Breast epithelium (tissue), 4 donors: ENCODE data around the gene NCOR2. TPM values are rescaled to one million over a fixed set of nuclear protein-coding genes. Genes with fewer than 3 reads are reported as not detected.

ENCODE experiments used
- DNase-seq, 2 donors: peaks; one replicate each; pipeline ENCODE4 v3.0.0-alpha.2; 2019; ENCODE audit warnings: low spot score in 2 of 2
- H3K27ac ChIP-seq, 2 donors: fragments of 200-600 bp; sonication (generic) in 1 of 2; one replicate each; pipeline ENCODE4 v1.5.1; 2016 to 2019; ENCODE audit warnings: mild to moderate bottlenecking in 1 of 2
- H3K27me3 ChIP-seq, 2 donors: fragments of 200-600 bp; sonication (generic) in 1 of 2; one replicate each; pipeline versions ENCODE4 v1.5.1 to v1.6.0; 2017 to 2019; ENCODE audit warnings: control low read depth in 1 of 2, mild to moderate bottlenecking in 1 of 2
- H3K36me3 ChIP-seq: fragments of 200-600 bp; one replicate; pipeline ENCODE4 v1.5.1; 2019
- H3K4me1 ChIP-seq, 2 donors: fragments of 200-600 bp; sonication (generic); one replicate each; pipeline ENCODE4 v1.5.1; 2016 to 2019; ENCODE audit warnings: control low read depth in 1 of 2
- H3K4me3 ChIP-seq, 3 donors: fragments of 200-600 bp; sonication (generic); 1 replicate in 2 of 3; 2 replicates in 1 of 3; pipeline ENCODE4 v1.5.1; 2016 to 2019; ENCODE audit warnings: mild to moderate bottlenecking in 3 of 3, moderate library complexity in 2 of 3
- H3K9me3 ChIP-seq, 2 donors: fragments of 200-600 bp; sonication (generic) in 1 of 2; one replicate each; pipeline ENCODE4 v1.5.1; 2016 to 2019; ENCODE audit warnings: control low read depth in 1 of 2
- POLR2A ChIP-seq: fragments of 450-650 bp; IDR thresholded peaks from one replicate; pipeline ENCODE4 v1.6.1; 2016; ENCODE audit warnings: antibody characterized with exemption, mild to moderate bottlenecking, moderate library complexity
- POLR2AphosphoS5 ChIP-seq, 3 donors: sonication (generic); formaldehyde crosslinking; IDR thresholded peaks; one replicate each; pipeline ENCODE4 v1.6.1; 2017; ENCODE audit warnings: antibody characterized with exemption in 3 of 3
- intact Hi-C: fragments of 100-400 bp; cut with DNase I; formaldehyde crosslinking; loops from one replicate; pipeline ENCODE4 v1.15.1; 2023; ENCODE audit warnings: low total_unique reads
- total RNA-seq, 3 donors: library from RNA; depleted of rRNA; stranded (reverse); fragments of >200 nt; gene quantifications; one replicate each; pipeline ENCODE4 v1.1.0, GENCODE V29; 2016
- TF ChIP-seq, protein P1 (sequence below), 3 donors: fragments of 450-650 bp; IDR thresholded peaks; one replicate each; pipeline ENCODE4 v1.5.1; 2016 to 2017; ENCODE audit warnings: antibody characterized with exemption in 3 of 3, mild to moderate bottlenecking in 3 of 3, moderate library complexity in 3 of 3

Gene NCOR2
- total RNA-seq, 3 donors from 2014 or later, result 58.4 to 83.9 (median 71.7) TPM

- DNase-seq, result no peak
- Histone ChIP-seq H3K27me3 (no peaks in the 10 kb centered on the region), H3K9me3 (no peaks in the 10 kb centered on the region), H3K27ac (no peak overlapping the region), H3K4me1 (peaks cover 8 to 30% of the 10 kb centered on the region in 2 donors), H3K4me3 (no peak overlapping the region), H3K36me3 (no peaks in the 10 kb centered on the region)
- intact Hi-C loops, result no loop called here
- TF ChIP-seq, protein P1, sequence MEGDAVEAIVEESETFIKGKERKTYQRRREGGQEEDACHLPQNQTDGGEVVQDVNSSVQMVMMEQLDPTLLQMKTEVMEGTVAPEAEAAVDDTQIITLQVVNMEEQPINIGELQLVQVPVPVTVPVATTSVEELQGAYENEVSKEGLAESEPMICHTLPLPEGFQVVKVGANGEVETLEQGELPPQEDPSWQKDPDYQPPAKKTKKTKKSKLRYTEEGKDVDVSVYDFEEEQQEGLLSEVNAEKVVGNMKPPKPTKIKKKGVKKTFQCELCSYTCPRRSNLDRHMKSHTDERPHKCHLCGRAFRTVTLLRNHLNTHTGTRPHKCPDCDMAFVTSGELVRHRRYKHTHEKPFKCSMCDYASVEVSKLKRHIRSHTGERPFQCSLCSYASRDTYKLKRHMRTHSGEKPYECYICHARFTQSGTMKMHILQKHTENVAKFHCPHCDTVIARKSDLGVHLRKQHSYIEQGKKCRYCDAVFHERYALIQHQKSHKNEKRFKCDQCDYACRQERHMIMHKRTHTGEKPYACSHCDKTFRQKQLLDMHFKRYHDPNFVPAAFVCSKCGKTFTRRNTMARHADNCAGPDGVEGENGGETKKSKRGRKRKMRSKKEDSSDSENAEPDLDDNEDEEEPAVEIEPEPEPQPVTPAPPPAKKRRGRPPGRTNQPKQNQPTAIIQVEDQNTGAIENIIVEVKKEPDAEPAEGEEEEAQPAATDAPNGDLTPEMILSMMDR (IDR thresholded peaks at IDR 0.05), result no peak
- no peak for TF ChIP-seq POLR2A
- TF ChIP-seq POLR2AphosphoS5 (IDR thresholded peaks at IDR 0.05), result no peak
These were observed 12.0 kb downstream of the NCOR2 start for GRCh38 chr12:124555168-124556073.

- Histone ChIP-seq H3K36me3 (no peaks in the 10 kb centered on the region), H3K4me3 (peak overlapping the region in 1 of 3 donors; percentile 11), H3K4me1 (peaks cover 10 to 34% of the 10 kb centered on the region in 2 donors), H3K9me3 (no peaks in the 10 kb centered on the region), H3K27me3 (no peaks in the 10 kb centered on the region), H3K27ac (peak overlapping the region in 1 of 2 donors; percentile 7)
- intact Hi-C loops, result no loop called here
- no peak for DNase-seq
- TF ChIP-seq, protein P1 (IDR thresholded peaks at IDR 0.05), result no peak
- no peak for TF ChIP-seq POLR2AphosphoS5 (IDR thresholded peaks at IDR 0.05)
- no peak for TF ChIP-seq POLR2A
These were observed 12.9 kb downstream of the NCOR2 start for GRCh38 chr12:124554429-124555029.

DNA sequence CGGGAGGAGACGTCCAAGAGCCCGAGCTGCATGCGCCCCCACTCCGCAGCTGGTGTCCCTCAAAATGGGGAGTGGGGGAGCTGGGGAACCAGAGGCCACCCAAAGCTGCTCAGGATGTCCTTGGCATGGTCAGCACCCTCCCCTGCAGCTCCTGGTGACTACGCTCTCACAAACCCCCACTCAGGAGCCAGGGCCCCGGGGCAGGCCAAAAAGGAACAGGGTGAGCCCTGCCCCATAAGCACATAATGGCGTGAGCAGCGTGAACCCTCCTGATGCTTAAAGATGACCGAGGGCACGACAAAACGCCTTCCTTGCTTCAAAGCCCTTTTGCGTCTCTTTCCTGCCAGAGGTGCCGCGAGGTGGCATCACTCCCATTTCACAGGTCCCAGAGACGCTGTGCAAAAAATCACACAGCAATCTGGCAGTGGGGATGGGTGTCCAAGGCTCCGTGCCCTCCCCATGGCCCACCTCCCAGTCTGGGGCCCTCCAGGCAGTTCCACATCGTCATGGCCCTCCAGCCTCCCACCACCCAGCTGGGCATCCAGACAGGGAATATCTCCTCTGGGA is 13.5 kb downstream of the NCOR2 start:
- peaks cover 13 to 35% of the 10 kb centered on the region in 2 donors for H3K4me1 ChIP-seq
- no peaks in the 10 kb centered on the region for H3K27me3 ChIP-seq
- intact Hi-C loops, result no loop called here
- no peaks in the 10 kb centered on the region for H3K9me3 ChIP-seq
- H3K4me3 ChIP-seq, result peak overlapping the region in 1 of 3 donors; percentile 11
- TF ChIP-seq POLR2AphosphoS5 (IDR thresholded peaks at IDR 0.05) (no peak), POLR2A (no peak)
- TF ChIP-seq, protein P1 (IDR thresholded peaks at IDR 0.05), result no peak
- no peak overlapping the region for H3K27ac ChIP-seq
- DNase-seq, result no peak
- no peaks in the 10 kb centered on the region for H3K36me3 ChIP-seq

DNA sequence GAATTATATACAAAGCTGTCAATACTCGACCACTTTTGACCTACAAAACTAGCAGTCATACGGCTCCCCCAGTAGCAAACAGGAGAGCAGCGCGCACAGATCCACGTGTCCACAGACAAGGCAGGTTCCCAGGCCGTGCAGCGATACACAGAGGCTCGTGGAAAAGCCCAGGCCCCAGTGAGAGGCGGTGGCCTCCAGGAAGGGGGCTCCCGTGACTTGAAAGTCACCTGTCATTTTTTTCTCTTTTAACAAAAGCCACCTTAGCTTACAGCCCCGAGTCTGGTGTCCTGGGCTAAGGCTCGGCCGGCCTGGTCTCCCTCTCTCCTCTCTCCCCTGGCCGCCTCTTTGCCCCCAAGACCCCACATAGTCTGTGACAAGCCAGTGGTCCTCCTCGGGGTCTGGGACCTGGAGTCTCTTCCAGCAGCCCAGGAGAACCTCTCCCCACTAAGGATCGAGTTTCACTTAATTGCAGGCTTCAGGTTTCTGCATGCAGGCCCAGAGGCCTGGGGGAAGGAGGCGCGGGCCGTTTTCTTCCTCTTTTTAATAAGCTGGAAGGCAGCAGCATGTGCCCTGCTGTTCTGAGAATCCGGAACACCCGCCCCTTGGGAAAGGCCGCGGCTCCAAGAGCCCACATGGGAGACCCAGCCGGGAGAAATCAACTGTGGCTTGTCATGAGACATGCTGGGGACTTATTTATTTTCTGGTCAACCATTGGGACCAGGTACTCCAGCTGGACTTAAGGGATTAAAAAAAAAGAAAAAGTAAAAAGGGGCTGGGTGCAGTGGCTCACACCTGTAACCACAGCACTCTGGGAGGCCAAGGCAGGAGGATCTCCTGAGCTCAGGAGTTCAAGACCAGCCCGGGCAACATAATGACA is 15.9 kb downstream of the NCOR2 start:
- Histone ChIP-seq H3K4me1 (peaks cover 18 to 40% of the 10 kb centered on the region in 2 donors), H3K4me3 (no peak overlapping the region), H3K36me3 (no peaks in the 10 kb centered on the region), H3K27ac (peak overlapping the region; percentile 67 to 85), H3K27me3 (no peaks in the 10 kb centered on the region), H3K9me3 (no peaks in the 10 kb centered on the region)
- DNase-seq, result peak in 1 of 2 donors; percentile 52
- TF ChIP-seq POLR2A (no peak), POLR2AphosphoS5 (IDR thresholded peaks at IDR 0.05) (no peak)
- TF ChIP-seq, protein P1 (IDR thresholded peaks at IDR 0.05), result no peak
- intact Hi-C loops, result no loop called here
